Amygdala (tissue), 56 donors: Measurements from ENCODE around the gene CLDND1.
"Not testable (repeated sequence)": the region's sequence is repeated elsewhere in the genome, so short reads cannot be mapped to it uniquely, and the experiment has no call there.

Source experiments
- DNase-seq, 56 donors: peaks; one replicate each; lab custom pipeline; 2025; lab: John Stamatoyannopoulos, UW

The CLDND1 gene

GRCh38 chr3:98522544-98523281 lies at the start of gene CLDND1:
CLDND1 (minus strand) TSS chr3:98522902; CDS start chr3:98521424, 1,478 bp downstream.
- peak; percentile 41 to 99 (median 97) for DNase-seq

GRCh38 chr3:98568402-98568801 lies 45.7 kb upstream of the CLDND1 start:
- DNase-seq: no peak

DNA sequence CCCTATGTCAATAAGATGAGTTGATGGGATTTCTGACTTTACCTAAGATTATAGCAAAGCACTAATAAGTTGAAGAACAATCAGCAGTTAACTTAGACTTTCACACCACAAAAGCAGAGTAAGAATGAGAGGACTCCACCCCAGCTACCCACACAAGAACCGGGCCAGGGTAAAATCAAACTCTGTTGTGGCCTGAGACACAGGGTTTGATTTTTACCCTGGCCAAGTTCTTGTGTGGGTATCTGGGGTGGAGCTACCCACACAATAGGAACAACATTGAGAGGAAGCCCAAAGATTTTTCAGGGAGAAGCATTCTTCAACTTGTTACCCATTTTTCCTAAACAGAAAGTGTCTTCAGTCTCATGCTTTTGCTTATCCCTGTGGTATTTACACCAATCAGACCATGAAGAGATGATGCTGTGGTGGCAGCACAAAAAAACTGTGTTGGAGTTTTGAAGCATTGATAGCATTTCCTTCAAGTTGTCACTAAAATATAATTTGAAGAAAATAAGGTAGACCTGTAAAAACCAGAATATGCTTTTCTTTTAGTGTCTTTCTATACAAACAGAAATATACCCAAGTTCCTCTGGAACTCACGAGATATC lies 45.1 kb upstream of the CLDND1 start:
- no peak for DNase-seq

- no peak for DNase-seq
Measured at GRCh38 chr3:98565843-98566242, 43.1 kb upstream of the CLDND1 start.

DNA sequence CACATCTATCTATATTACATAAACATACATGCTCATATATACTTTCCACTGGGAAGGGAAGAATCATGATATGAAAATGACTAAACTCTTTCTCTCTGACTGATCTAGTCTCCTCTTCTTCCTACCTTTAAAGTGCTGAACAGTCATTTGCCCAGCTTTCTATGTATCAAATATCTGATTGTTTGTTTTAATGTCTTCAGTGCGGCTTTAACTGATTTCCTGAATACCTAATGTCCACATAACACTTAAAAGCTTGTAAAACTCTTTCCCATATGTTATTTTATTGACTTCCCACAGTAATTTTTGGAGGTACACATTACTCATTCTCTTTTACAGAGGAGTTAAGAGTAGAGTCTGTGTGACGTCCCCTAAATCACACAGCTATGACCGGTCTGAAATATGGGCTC lies 42.5 kb upstream of the CLDND1 start:
- DNase-seq: no peak

GRCh38 chr3:98564282-98565005 lies 41.7 kb upstream of the CLDND1 start:
- DNase-seq: no peak

DNA sequence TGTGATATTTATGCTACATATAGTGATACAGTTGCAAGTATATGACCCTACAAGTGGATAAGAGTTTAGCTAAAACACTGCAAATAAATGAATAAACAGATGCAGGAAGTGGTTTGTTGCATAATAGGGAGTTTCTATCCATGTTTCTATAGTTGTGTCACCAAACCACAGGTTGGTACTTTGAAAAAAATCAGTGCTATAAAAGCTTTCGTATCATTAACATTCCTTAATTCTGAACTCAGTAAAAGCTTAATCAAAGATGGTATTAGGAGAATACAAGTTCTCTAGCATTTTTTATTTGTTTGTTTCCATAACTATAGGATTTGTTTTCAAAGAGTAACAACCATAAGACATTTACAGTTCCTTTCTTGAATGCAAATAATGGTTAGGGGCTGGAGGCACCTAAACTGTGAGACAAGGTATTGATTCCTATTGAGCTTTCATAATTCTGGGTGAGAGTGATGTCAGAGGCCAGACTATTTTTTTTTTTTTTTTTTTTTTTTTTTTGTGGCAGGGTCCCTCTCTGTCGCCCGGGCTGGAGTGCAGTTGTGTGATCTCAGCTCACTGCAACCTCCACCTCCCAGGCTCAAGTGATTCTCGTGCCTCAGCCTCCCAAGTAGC lies 41.1 kb upstream of the CLDND1 start:
- no peak for DNase-seq

GRCh38 chr3:98561727-98562521 lies 39.2 kb upstream of the CLDND1 start:
- no peak for DNase-seq

DNA sequence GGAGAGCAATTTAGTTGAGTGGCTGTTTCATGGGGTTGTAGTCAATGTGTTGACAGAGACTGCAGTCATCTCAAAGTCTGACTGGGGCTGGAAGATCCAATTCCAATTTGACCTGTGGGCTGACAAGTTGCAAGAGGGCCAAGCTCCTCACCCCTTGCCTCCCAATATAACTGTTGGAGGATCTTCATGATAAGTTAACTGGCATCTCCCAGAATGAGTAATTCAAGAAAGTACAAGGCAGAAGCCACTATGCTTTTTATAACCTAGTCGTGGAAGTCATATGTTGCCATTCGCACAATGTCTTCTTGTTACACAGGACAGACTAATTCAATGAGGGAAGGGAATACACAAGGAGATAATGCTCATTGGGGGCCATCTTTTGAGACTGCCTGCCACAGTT lies 38.2 kb upstream of the CLDND1 start:
- DNase-seq: no peak

DNA sequence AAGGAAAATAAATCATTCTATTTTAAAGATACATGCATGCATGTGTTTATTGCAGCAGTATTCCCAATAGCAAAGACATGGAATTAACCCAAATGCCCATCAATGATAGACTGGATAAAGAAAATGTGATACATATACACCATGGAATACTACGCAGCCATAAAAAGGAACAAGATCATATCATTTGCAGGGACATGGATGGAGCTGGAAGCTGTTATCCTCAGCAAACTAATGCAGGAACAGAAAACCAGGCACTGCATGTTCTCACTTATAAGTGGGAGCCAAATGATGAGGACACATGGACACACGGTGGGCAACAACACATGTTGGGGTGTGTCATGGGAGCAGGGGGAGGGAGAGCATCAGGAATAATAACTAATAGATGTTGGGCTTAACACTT lies 37.1 kb upstream of the CLDND1 start:
- DNase-seq: not testable (repeated sequence)

GRCh38 chr3:98558100-98558827 lies 35.6 kb upstream of the CLDND1 start:
- no peak for DNase-seq

DNA sequence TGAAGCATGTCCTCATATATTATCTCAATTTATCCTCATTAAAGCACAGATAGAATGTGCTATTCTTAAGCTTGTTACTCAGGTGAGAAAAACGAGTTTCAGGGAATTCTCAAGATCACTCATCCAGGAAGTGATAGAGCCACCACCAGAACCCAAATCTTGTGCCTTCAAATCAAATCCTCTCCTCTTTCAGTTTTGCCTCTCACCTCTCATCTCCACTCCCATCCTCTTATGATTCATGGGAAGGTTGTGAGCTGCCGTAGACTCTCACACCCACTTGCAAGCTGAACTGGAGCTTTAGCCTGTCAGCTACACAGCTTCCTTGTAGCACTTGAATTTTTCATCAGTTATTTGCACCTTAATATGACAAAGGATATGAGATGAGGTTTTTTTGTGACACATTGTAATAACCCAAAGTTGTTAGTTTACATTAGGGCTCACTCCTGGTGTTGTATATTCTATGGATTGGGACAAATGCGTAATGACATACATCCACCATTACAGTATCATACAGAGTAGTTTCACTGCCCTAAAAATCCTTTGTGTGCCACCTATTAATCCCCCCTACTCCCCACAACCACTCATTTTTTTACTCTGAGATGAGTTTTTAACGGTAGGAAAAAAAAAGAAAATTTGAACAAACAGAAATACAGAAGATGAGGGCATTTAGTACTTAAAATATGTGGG lies 34.8 kb upstream of the CLDND1 start:
- DNase-seq: no peak

GRCh38 chr3:98556164-98557130 lies 33.7 kb upstream of the CLDND1 start:
- no peak for DNase-seq

- DNase-seq: no peak
Measured at GRCh38 chr3:98555025-98555379, 32.3 kb upstream of the CLDND1 start.

GRCh38 chr3:98554580-98554979 lies 31.9 kb upstream of the CLDND1 start:
- no peak for DNase-seq

GRCh38 chr3:98553753-98554152 lies 31.1 kb upstream of the CLDND1 start:
- no peak for DNase-seq

GRCh38 chr3:98553021-98553563 lies 30.4 kb upstream of the CLDND1 start:
- DNase-seq: no peak
